Endodermal cell (in vitro differentiated cells): ENCODE measurements around the gene ACSL3. TPM values are rescaled to one million over a fixed set of nuclear protein-coding genes. Genes with fewer than 3 reads are reported as not detected.

Source experiments
- DNase-seq: peaks from one replicate; pipeline ENCODE4 v3.0.0-alpha.2; 2017
- H3K27ac ChIP-seq: 2 replicates; pipeline ENCODE4 v1.5.1; 2013; ENCODE audit warnings: mild to moderate bottlenecking, low read depth, low read length, moderate library complexity
- H3K27me3 ChIP-seq: 2 replicates; pipeline ENCODE4 v1.6.1; 2013; ENCODE audit warnings: mild to moderate bottlenecking, low read length, moderate library complexity; ENCODE audit not compliant: insufficient read depth, control insufficient read depth, poor library complexity, severe bottlenecking
- H3K36me3 ChIP-seq: 2 replicates; pipeline ENCODE4 v1.7.0; 2013; ENCODE audit warnings: mild to moderate bottlenecking, low read length, moderate library complexity; ENCODE audit not compliant: control insufficient read depth, insufficient read depth
- H3K4me1 ChIP-seq: one replicate; pipeline ENCODE4 v1.7.0; 2013; ENCODE audit warnings: low read length; ENCODE audit not compliant: control insufficient read depth, insufficient read depth
- H3K4me3 ChIP-seq: 2 replicates; pipeline ENCODE4 v1.5.1; 2013; ENCODE audit warnings: mild to moderate bottlenecking, low read length, moderate library complexity
- H3K9ac ChIP-seq: 2 replicates; pipeline ENCODE4 v1.6.1; 2013; ENCODE audit warnings: mild to moderate bottlenecking, low read length, moderate library complexity; ENCODE audit not compliant: poor library complexity, severe bottlenecking; ENCODE audit errors: extremely low read depth
- H3K9me3 ChIP-seq: 2 replicates; pipeline ENCODE4 v1.6.1; 2013; ENCODE audit warnings: mild to moderate bottlenecking, low read length, moderate library complexity; ENCODE audit not compliant: control insufficient read depth
- H3K27ac Mint-ChIP-seq: 2 replicates; pipeline ENCODE4 v1.8.0; 2020; ENCODE audit warnings: mixed read lengths
- H3K27me3 Mint-ChIP-seq: 2 replicates; pipeline ENCODE4 v1.8.0; 2021; ENCODE audit warnings: mild to moderate bottlenecking, mixed read lengths; ENCODE audit not compliant: insufficient read depth
- H3K36me3 Mint-ChIP-seq: 2 replicates; pipeline ENCODE4 v1.8.0; 2020; ENCODE audit warnings: low read depth, mixed read lengths
- H3K4me1 Mint-ChIP-seq: 2 replicates; pipeline ENCODE4 v1.8.0; 2020; ENCODE audit warnings: mixed read lengths
- H3K4me3 Mint-ChIP-seq: 2 replicates; pipeline ENCODE4 v1.8.0; 2020; ENCODE audit warnings: mild to moderate bottlenecking, moderate library complexity, mixed read lengths
- H3K9me3 Mint-ChIP-seq: 2 replicates; pipeline ENCODE4 v1.8.0; 2020; ENCODE audit warnings: mild to moderate bottlenecking, mixed read lengths
- WGBS, 2 experiments: methylation state at CpG; one replicate each; pipeline versions ENCODE4 v1.1.5 to v1.1.7; 2013; ENCODE audit warnings: missing lambda C conversion rate in 2 of 2, mixed read lengths in 1 of 2; ENCODE audit not compliant: insufficient coverage in 1 of 2, insufficient read length in 1 of 2; 5-methylcytosine and 5-hydroxymethylcytosine counted together
- total RNA-seq, 2 donors: library from RNA; stranded (reverse); fragmentation: NEBNext Ultra II Directional in 1 of 2; extraction: Animal tissue kit (Norgen Biotek cat#: 25700) in 1 of 2; gene quantifications; 2 replicates in 1 of 2; 3 replicates in 1 of 2; pipeline ENCODE4 v1.2.1, GENCODE V29; 2021
- TF ChIP-seq, protein P1 (sequence below): fragments of 200-600 bp; sonication (generic); conservative IDR thresholded peaks from 2 replicates; pipeline ENCODE4 v1.5.0; 2021; ENCODE audit warnings: antibody characterized with exemption, mild to moderate bottlenecking

The ACSL3 gene
- total RNA-seq, 2 donors from 2014 or later: 65.2 to 65.7 TPM

DNA sequence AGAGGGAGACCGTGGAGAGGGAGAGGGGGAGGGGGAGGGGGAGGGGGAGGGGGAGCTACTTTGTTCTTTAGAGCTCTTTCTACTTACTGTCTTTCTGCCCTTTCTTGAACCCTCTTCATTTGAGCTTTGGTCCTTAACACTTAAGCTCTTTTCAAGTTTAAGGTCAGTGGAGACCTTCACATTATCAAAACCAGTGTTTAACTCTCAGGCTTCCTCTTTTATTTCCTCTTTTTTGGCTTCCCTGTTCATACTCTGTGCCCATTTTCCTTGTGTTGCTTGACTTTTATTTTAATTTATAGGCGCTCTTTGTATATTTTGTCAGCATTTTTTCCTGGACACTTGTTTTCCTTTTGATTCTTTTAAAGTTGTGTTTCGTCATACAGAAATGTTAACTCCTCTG is 37.1 kb downstream of the ACSL3 start:
- Mint-ChIP-seq H3K4me1 (peaks cover 9% of the 10 kb centered on the region), H3K27ac (no peak overlapping the region), H3K36me3 (peaks cover 8% of the 10 kb centered on the region), H3K4me3 (no peak overlapping the region), H3K9me3 (no peaks in the 10 kb centered on the region), H3K27me3 (no peaks in the 10 kb centered on the region)
- Histone ChIP-seq H3K27me3 (no peaks in the 10 kb centered on the region), H3K36me3 (no peaks in the 10 kb centered on the region), H3K27ac (no peak overlapping the region), H3K4me3 (no peak overlapping the region), H3K4me1 (no peaks in the 10 kb centered on the region), H3K9me3 (no peaks in the 10 kb centered on the region), H3K9ac (no peak overlapping the region)
- no peak for DNase-seq
- WGBS, 2 experiments: 96 to 100% methylated on average over 1 to 2 of the region's 3 CpGs
- TF ChIP-seq, protein P1, sequence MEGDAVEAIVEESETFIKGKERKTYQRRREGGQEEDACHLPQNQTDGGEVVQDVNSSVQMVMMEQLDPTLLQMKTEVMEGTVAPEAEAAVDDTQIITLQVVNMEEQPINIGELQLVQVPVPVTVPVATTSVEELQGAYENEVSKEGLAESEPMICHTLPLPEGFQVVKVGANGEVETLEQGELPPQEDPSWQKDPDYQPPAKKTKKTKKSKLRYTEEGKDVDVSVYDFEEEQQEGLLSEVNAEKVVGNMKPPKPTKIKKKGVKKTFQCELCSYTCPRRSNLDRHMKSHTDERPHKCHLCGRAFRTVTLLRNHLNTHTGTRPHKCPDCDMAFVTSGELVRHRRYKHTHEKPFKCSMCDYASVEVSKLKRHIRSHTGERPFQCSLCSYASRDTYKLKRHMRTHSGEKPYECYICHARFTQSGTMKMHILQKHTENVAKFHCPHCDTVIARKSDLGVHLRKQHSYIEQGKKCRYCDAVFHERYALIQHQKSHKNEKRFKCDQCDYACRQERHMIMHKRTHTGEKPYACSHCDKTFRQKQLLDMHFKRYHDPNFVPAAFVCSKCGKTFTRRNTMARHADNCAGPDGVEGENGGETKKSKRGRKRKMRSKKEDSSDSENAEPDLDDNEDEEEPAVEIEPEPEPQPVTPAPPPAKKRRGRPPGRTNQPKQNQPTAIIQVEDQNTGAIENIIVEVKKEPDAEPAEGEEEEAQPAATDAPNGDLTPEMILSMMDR: no peak

DNA sequence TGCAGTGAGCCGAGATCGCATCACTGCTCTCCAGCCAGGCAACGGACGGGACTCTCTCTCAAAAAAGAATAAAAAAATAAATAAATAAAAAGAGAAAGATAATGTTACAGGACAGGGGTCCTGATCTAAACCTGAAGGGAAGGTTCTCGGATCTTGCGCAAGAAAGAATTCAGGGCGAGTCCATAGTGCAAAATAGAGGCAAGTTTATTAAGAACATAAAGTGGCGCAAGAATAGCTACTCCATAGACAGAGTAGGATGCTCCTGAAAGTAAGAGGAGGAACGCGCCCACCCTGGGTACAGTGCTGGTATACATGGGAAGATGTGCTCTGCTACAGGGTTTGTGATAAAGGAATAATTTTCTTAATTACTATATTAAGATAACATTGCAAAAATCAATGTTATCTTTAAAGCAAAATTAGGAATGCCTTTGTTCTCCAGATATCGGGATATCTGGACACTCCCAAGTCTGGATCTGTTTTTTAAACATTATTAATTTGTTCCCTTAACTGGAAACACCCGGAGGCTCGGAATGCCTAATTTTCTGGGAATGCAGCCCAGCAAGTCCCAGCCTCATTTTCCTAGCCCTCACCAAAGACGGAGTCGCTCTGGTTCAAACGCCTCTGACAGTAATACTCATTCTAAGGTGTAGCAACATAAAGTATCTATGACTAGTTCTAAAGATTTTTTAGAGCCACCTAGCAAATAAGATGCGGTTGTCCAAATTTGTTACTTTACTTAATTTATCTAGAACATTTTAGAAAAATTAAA is 38.8 kb downstream of the ACSL3 start:
- Histone ChIP-seq H3K4me3 (no peak overlapping the region), H3K27ac (no peak overlapping the region), H3K9me3 (no peaks in the 10 kb centered on the region), H3K9ac (no peak overlapping the region), H3K27me3 (no peaks in the 10 kb centered on the region), H3K36me3 (no peaks in the 10 kb centered on the region), H3K4me1 (no peaks in the 10 kb centered on the region)
- peaks cover 6% of the 10 kb centered on the region for H3K36me3 Mint-ChIP-seq
- peaks cover 9% of the 10 kb centered on the region for H3K4me1 Mint-ChIP-seq
- no peak overlapping the region for H3K27ac Mint-ChIP-seq
- DNase-seq: no peak
- H3K9me3 Mint-ChIP-seq: no peaks in the 10 kb centered on the region
- H3K4me3 Mint-ChIP-seq: no peak overlapping the region
- WGBS, 2 experiments: 90 to 96% methylated on average over 7 to 15 of the region's 17 CpGs
- no peaks in the 10 kb centered on the region for H3K27me3 Mint-ChIP-seq
- TF ChIP-seq, protein P1: no peak

DNA sequence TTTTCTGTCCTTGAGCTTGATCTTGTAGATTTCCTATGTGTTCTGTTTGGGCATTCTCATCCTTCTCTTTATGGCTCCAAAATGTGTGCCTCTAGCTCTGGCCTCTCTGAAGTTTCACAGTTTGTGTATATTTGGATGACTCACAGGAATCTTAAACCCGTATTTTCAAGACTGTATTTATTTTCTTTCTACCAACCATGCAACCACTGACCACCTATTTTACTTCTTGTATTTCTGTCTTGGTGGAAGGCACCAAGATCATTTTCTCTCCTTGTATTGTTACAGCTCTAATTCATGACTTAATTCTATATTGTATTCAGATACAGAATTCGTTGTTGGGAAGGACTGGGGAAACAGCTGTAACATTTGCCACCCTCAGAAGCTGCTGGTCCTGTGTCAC is 39.5 kb downstream of the ACSL3 start:
- H3K9me3 Mint-ChIP-seq: no peaks in the 10 kb centered on the region

More for the DNA sequence above, 39.5 kb downstream of the ACSL3 start:
- Mint-ChIP-seq H3K4me3 (no peak overlapping the region), H3K36me3 (peaks cover 8% of the 10 kb centered on the region), H3K4me1 (peaks cover 9% of the 10 kb centered on the region), H3K27me3 (no peaks in the 10 kb centered on the region), H3K27ac (no peak overlapping the region)
- no peaks in the 10 kb centered on the region for H3K4me1 ChIP-seq
- no peaks in the 10 kb centered on the region for H3K36me3 ChIP-seq
- no peak overlapping the region for H3K9ac ChIP-seq
- DNase-seq: no peak
- H3K4me3 ChIP-seq: no peak overlapping the region
- 83 to 86% methylated on average over 1 to 2 of the region's 2 CpGs for WGBS, 2 experiments
- TF ChIP-seq, protein P1: no peak
- H3K27me3 ChIP-seq: no peaks in the 10 kb centered on the region
- H3K9me3 ChIP-seq: no peaks in the 10 kb centered on the region
- no peak overlapping the region for H3K27ac ChIP-seq
